Testis (tissue), 3 donors: Measurements from ENCODE around the gene INHBE. TPM values are rescaled to one million over a fixed set of nuclear protein-coding genes. Genes with fewer than 3 reads are reported as not detected.
A peak's percentile ranks its signal among the peaks of the same experiment; 100 is the strongest.

ENCODE experiments used
- DNase-seq: peaks from one replicate; pipeline ENCODE4 v3.0.0-alpha.2; 2019
- H3K27ac ChIP-seq, 2 donors: fragments of 200-600 bp; sonication (generic); one replicate each; pipeline ENCODE4 v1.5.1; 2019
- H3K27me3 ChIP-seq: fragments of 200-600 bp; sonication (generic); one replicate; pipeline ENCODE4 v1.5.1; 2019
- H3K36me3 ChIP-seq: fragments of 200-600 bp; sonication (generic); one replicate; pipeline ENCODE4 v1.5.1; 2017; ENCODE audit warnings: low read depth; ENCODE audit errors: missing control alignments
- H3K4me1 ChIP-seq: fragments of 200-600 bp; sonication (generic); one replicate; pipeline ENCODE4 v1.5.1; 2019
- H3K4me3 ChIP-seq, 2 donors: fragments of 200-600 bp; sonication (generic); one replicate each; pipeline ENCODE4 v1.5.1; 2017 to 2019
- H3K9me3 ChIP-seq: fragments of 200-600 bp; sonication (generic); one replicate; pipeline ENCODE4 v1.5.1; 2017
- POLR2A ChIP-seq: fragments of 450-650 bp; IDR thresholded peaks from one replicate; pipeline ENCODE4 v1.6.1; 2017; ENCODE audit warnings: antibody characterized with exemption, mild to moderate bottlenecking, moderate library complexity
- WGBS, 2 donors: methylation state at CpG; one replicate each; pipeline ENCODE4 v1.1.5; 2018; 5-methylcytosine and 5-hydroxymethylcytosine counted together
- intact Hi-C: fragments of 100-400 bp; cut with DNase I; formaldehyde crosslinking; loops from one replicate; pipeline ENCODE4 v1.15.1; 2023; ENCODE audit warnings: low total_unique reads
- polyA plus RNA-seq: library from polyadenylated mRNA; stranded (reverse); fragments of 350-450 nt; fragmentation: Illumina TruSeq; extraction: RNeasy Lipid Tissue Mini Kit (QIAGEN cat#74804); gene quantifications from one replicate; pipeline ENCODE4 v1.2.3, GENCODE V29; 2014; ENCODE audit warnings: low read depth, low replicate concordance; ENCODE audit not compliant: insufficient read depth
- total RNA-seq, 2 donors: library from RNA; depleted of rRNA; stranded (reverse); fragments of >200 nt; gene quantifications; one replicate each; pipeline ENCODE4 v1.2.3, GENCODE V29; 2016
- TF ChIP-seq, protein P1 (sequence below), 3 experiments: fragments of 450-650 bp in 2 of 3; fragments of 200-600 bp in 1 of 3; sonication (generic) in 1 of 3; IDR thresholded peaks; one replicate each; pipeline ENCODE4 v1.5.1; 2016 to 2019; ENCODE audit warnings: antibody characterized with exemption in 3 of 3, mild to moderate bottlenecking in 2 of 3, moderate library complexity in 1 of 3

INHBE gene
- total and polyA plus RNA-seq, 3 donors from 2014 or later = 0.12 to 0.25 (median 0.24) TPM

DNA sequence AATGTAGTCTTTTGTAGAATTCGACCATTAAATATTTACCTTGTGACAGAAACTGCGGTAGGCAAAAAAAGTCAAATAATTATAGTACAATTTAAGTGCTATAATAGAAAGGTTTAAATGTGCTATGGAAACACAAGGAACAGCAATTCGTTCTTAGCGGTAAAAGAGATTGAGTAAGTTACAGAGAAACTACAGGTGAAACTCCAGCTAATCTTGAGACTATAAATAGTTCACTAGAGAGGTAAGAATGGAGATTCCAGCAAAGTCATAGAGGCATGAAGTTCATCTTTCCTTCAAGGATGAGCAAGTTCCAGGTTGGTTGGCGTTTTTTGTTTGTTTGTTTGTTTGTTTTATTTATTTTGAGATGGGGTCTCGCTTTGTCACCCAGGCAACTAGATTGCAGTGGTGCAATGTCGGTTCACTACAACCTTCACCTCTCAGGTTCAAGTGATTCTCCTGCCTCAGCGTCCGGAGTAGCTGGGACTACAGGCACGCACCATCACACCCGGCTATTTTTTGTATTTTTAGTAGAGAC lies 23.4 kb upstream of the INHBE start:
- Histone ChIP-seq H3K9me3 (no peaks in the 10 kb centered on the region), H3K36me3 (no peaks in the 10 kb centered on the region), H3K4me1 (peaks cover 8% of the 10 kb centered on the region), H3K4me3 (peak overlapping the region; percentile 78 to 82), H3K27ac (peak overlapping the region in 1 of 2 donors; percentile 99), H3K27me3 (no peaks in the 10 kb centered on the region)
- DNase-seq = no peak
- 68 to 75% methylated on average over 11 of the region's 11 CpGs for WGBS, 2 donors
- intact Hi-C loops = no loop called here
- TF ChIP-seq, protein P1, sequence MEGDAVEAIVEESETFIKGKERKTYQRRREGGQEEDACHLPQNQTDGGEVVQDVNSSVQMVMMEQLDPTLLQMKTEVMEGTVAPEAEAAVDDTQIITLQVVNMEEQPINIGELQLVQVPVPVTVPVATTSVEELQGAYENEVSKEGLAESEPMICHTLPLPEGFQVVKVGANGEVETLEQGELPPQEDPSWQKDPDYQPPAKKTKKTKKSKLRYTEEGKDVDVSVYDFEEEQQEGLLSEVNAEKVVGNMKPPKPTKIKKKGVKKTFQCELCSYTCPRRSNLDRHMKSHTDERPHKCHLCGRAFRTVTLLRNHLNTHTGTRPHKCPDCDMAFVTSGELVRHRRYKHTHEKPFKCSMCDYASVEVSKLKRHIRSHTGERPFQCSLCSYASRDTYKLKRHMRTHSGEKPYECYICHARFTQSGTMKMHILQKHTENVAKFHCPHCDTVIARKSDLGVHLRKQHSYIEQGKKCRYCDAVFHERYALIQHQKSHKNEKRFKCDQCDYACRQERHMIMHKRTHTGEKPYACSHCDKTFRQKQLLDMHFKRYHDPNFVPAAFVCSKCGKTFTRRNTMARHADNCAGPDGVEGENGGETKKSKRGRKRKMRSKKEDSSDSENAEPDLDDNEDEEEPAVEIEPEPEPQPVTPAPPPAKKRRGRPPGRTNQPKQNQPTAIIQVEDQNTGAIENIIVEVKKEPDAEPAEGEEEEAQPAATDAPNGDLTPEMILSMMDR (IDR thresholded peaks at IDR 0.05) = no peak
- no peak for TF ChIP-seq POLR2A

DNA sequence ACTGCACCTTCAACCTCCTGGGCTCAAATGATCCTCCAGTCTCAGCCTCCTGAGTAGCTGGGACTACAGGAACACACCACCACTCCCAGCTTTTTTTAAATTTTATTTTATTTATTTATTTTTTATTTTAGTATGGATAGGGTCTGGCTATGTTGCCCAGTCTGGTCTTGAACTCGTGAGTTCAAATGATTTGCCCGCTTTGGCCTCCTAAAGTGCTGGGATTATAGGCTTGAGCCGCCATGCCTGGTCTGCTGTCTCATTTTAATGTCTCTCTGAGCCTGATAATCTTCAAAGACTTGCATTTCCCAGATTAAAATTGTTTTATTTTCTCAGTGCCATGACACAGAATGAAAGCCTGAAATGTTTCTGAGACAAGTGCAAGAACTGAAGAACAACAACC lies 21.7 kb upstream of the INHBE start:
- Histone ChIP-seq H3K27ac (no peak overlapping the region), H3K4me3 (no peak overlapping the region), H3K4me1 (peaks cover 8% of the 10 kb centered on the region), H3K36me3 (no peaks in the 10 kb centered on the region), H3K27me3 (no peaks in the 10 kb centered on the region), H3K9me3 (no peaks in the 10 kb centered on the region)
- DNase-seq = no peak
- no peak for TF ChIP-seq POLR2A
- TF ChIP-seq, protein P1 (IDR thresholded peaks at IDR 0.05) = no peak
- WGBS, 2 donors = 64 to 75% methylated on average over 3 of the region's 3 CpGs
- intact Hi-C loops = no loop called here

DNA sequence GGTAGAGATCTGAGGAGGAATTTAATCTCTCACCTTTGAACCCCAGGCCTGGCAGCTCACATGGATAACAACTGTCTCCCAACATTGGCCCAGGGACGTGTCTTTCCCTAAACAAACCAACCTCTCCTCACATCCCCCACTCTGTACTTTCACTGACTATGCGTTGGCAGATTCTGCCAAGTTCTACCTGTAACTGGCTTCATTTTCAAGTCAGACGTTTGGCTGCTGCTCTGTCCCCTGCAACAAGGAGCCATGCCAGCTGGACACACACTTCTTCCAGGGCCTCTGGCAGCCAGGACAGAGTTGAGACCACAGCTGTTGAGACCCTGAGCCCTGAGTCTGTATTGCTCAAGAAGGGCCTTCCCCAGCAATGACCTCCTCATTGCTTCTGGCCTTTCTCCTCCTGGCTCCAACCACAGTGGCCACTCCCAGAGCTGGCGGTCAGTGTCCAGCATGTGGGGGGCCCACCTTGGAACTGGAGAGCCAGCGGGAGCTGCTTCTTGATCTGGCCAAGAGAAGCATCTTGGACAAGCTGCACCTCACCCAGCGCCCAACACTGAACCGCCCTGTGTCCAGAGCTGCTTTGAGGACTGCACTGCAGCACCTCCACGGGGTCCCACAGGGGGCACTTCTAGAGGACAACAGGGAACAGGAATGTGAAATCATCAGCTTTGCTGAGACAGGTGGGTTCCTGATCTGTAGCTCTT lies 20.4 kb upstream of the INHBE start, which contains the start of gene INHBC:
INHBC (plus strand) TSS at position 268 of the 707 bp plus-strand sequence; CDS start at position 371, 103 bp downstream.
- H3K4me3 ChIP-seq = no peak within 1 kb of the TSS
- WGBS, 2 donors = 69 to 70% methylated on average over 5 to 8 of the region's 8 CpGs
- no peak within 1 kb of the TSS for H3K27ac ChIP-seq
- H3K9me3 ChIP-seq = no peaks in the 10 kb centered on the region
- TF ChIP-seq, protein P1 (IDR thresholded peaks at IDR 0.05) = no peak
- TF ChIP-seq POLR2A = no peak
- no peaks in the 10 kb centered on the region for H3K27me3 ChIP-seq
- no peaks in the 10 kb centered on the region for H3K36me3 ChIP-seq
- no peak for DNase-seq
- no peaks in the 10 kb centered on the region for H3K4me1 ChIP-seq
- intact Hi-C loops = no loop called here

DNA sequence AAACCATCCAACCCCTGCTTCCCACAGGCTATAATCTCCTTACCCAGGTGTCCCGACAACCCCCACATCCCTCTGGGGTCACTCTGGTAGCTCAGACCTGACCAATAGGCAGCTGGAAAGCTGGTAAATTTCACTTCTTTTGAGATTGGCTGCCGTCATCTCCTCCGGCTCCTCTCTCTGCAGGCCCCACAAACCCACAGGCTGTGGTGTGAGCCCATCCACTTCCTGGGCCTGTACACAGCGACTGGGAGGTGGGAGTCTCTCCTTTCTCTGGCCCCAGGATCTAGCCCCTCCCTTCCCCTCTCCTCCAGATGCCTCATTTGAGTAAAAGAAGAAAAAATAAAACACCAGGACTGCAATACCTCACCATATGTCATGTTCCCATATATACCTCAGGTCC lies 19.8 kb upstream of the INHBE start:
- H3K36me3 ChIP-seq = no peaks in the 10 kb centered on the region
- TF ChIP-seq, protein P1 (IDR thresholded peaks at IDR 0.05) = no peak
- no peak for TF ChIP-seq POLR2A
- DNase-seq = no peak
- WGBS, 2 donors = 67 to 71% methylated on average over 4 of the region's 4 CpGs
- no peaks in the 10 kb centered on the region for H3K4me1 ChIP-seq
- no peaks in the 10 kb centered on the region for H3K27me3 ChIP-seq
- H3K27ac ChIP-seq = no peak overlapping the region
- intact Hi-C loops = no loop called here
- H3K4me3 ChIP-seq = no peak overlapping the region
- no peaks in the 10 kb centered on the region for H3K9me3 ChIP-seq

DNA sequence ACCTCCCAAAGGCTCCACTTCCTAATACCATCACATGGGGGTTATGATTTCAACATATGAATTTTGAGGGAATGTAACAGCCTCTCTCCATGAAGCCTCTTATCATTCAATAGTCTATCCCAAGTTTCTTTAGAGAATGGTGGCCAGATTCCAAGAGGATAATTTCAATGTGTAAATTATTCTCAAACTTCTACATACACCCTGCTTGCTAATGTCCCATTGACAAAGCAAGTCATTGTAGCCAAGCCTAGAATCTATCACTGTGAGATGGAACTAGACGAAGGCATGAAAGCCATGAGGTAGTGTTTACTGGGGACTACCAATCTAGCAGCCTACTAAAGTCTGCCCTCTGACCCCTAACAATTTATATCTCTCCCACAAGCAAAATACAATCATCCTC lies 16.7 kb upstream of the INHBE start:
- intact Hi-C loops = no loop called here
- TF ChIP-seq, protein P1 (IDR thresholded peaks at IDR 0.05) = no peak
- TF ChIP-seq POLR2A = no peak
- 93 to 100% methylated on average over 1 of the region's 1 CpG for WGBS, 2 donors

More for the DNA sequence above, 16.7 kb upstream of the INHBE start:
- DNase-seq = no peak
- Histone ChIP-seq H3K36me3 (no peaks in the 10 kb centered on the region), H3K27ac (no peak overlapping the region), H3K4me3 (no peak overlapping the region), H3K4me1 (no peaks in the 10 kb centered on the region), H3K27me3 (no peaks in the 10 kb centered on the region), H3K9me3 (no peaks in the 10 kb centered on the region)
